ENCODE data around the gene EEFSEC. TPM values are rescaled to one million over a fixed set of nuclear protein-coding genes. Genes with fewer than 3 reads are reported as not detected.

Gene EEFSEC
- total RNA-seq, 6 donors from 2014 or later = 14.9 to 38.8 (median 17.9) TPM

- Histone ChIP-seq H3K4me1 (peaks cover 11 to 28% (median 20%) of the 10 kb centered on the region in 4 donors), H3K27me3 (no peaks in the 10 kb centered on the region), H3K36me3 (peaks cover 0 to 10% (median 5%) of the 10 kb centered on the region in 4 donors), H3K27ac (no peak overlapping the region), H3K4me3 (no peak overlapping the region), H3K9me3 (no peaks in the 10 kb centered on the region)
- DNase-seq = no peak
- WGBS, 2 donors = 71 to 85% methylated on average over 1 of the region's 1 CpG
- ATAC-seq (ENCODE audit: low FRiP score in 2 of 2) = no peak
- no peak for TF ChIP-seq CTCF (IDR thresholded peaks at IDR 0.05)
- no peak for TF ChIP-seq POLR2AphosphoS5 (IDR thresholded peaks at IDR 0.05)
- no peak for TF ChIP-seq EP300 (IDR thresholded peaks at IDR 0.05)
- TF ChIP-seq POLR2A (IDR thresholded peaks at IDR 0.05) = no peak
These were observed 203.5 kb downstream of the EEFSEC start for GRCh38 chr3:128356822-128357221.

DNA sequence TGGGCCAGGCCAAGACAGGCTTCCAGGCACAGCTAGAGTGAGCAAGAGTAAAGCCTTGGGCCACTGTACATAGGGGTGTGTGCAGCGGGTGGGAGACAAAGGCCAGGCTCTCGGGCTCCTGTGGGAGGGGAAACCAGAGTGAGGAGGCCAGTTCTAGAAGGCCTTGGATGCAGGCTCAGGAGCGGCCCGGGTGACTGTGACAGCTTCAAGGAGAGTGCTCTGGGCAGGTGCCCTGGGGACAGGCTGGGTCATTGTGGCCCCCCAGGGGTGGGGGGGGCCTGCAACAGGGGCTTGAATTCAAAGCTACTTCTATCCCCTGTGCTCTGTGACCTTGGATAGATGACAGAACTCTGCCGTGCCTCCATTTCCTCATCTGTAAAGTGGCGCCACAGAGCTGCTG, 204.3 kb downstream of the EEFSEC start:
- Histone ChIP-seq H3K27me3 (no peaks in the 10 kb centered on the region), H3K27ac (no peak overlapping the region), H3K4me1 (peaks cover 11 to 28% (median 20%) of the 10 kb centered on the region in 4 donors), H3K9me3 (no peaks in the 10 kb centered on the region), H3K36me3 (peaks cover 0 to 10% (median 5%) of the 10 kb centered on the region in 4 donors), H3K4me3 (no peak overlapping the region)
- 93 to 98% methylated on average over 5 to 6 of the region's 6 CpGs for WGBS, 2 donors
- DNase-seq (no peak), ATAC-seq (ENCODE audit: low FRiP score in 2 of 2) (no peak)
- no peak for TF ChIP-seq CTCF (IDR thresholded peaks at IDR 0.05)
- no peak for TF ChIP-seq POLR2AphosphoS5 (IDR thresholded peaks at IDR 0.05)
- TF ChIP-seq EP300 (IDR thresholded peaks at IDR 0.05) = no peak
- TF ChIP-seq POLR2A (IDR thresholded peaks at IDR 0.05) = no peak

GRCh38 chr3:128358156-128358895, 205.0 kb downstream of the EEFSEC start:
- peaks cover 0 to 10% (median 5%) of the 10 kb centered on the region in 4 donors for H3K36me3 ChIP-seq
- 90 to 100% methylated on average over 4 to 17 of the region's 17 CpGs for WGBS, 2 donors
- peaks cover 10 to 25% (median 17%) of the 10 kb centered on the region in 4 donors for H3K4me1 ChIP-seq
- H3K4me3 ChIP-seq = no peak overlapping the region
- no peak overlapping the region for H3K27ac ChIP-seq
- no peak for ATAC-seq (ENCODE audit: low FRiP score in 2 of 2)
- H3K9me3 ChIP-seq = no peaks in the 10 kb centered on the region
- no peak for TF ChIP-seq EP300 (IDR thresholded peaks at IDR 0.05)
- no peak for TF ChIP-seq POLR2A (IDR thresholded peaks at IDR 0.05)
- TF ChIP-seq CTCF (IDR thresholded peaks at IDR 0.05) = no peak
- TF ChIP-seq POLR2AphosphoS5 (IDR thresholded peaks at IDR 0.05) = no peak
- DNase-seq = no peak
- H3K27me3 ChIP-seq = no peaks in the 10 kb centered on the region

GRCh38 chr3:128359060-128359664, 205.9 kb downstream of the EEFSEC start:
- WGBS, 2 donors = 89 to 91% methylated on average over 6 of the region's 6 CpGs
- H3K27me3 ChIP-seq = no peaks in the 10 kb centered on the region
- H3K9me3 ChIP-seq = no peaks in the 10 kb centered on the region
- no peak overlapping the region for H3K27ac ChIP-seq
- H3K4me1 ChIP-seq = peaks cover 2 to 17% (median 10%) of the 10 kb centered on the region in 4 donors
- ATAC-seq (ENCODE audit: low FRiP score in 2 of 2) (no peak), DNase-seq (no peak)
- H3K36me3 ChIP-seq = peaks cover 0 to 9% (median 5%) of the 10 kb centered on the region in 4 donors
- no peak overlapping the region for H3K4me3 ChIP-seq
- no peak for TF ChIP-seq EP300 (IDR thresholded peaks at IDR 0.05)
- TF ChIP-seq POLR2A (IDR thresholded peaks at IDR 0.05) = no peak
- no peak for TF ChIP-seq CTCF (IDR thresholded peaks at IDR 0.05)
- no peak for TF ChIP-seq POLR2AphosphoS5 (IDR thresholded peaks at IDR 0.05)
